Stimulated activated CD8-positive, alpha-beta memory T cell treated with anti-CD3 and anti-CD28 coated beads, Interleukin-12 subunit alpha, Interleukin-12 subunit beta, amount 100 ng/mL, for 24 hours (primary cell): Measurements from ENCODE around the gene NRN1.
"Not testable (repeated sequence)": the region's sequence is repeated elsewhere in the genome, so short reads cannot be mapped to it uniquely, and the experiment has no call there.

Experiments
- DNase-seq: peaks from one replicate; pipeline ENCODE4 v3.0.0-alpha.2; 2020; ENCODE audit errors: extremely low read depth

NRN1 gene, protein sequence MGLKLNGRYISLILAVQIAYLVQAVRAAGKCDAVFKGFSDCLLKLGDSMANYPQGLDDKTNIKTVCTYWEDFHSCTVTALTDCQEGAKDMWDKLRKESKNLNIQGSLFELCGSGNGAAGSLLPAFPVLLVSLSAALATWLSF

DNA sequence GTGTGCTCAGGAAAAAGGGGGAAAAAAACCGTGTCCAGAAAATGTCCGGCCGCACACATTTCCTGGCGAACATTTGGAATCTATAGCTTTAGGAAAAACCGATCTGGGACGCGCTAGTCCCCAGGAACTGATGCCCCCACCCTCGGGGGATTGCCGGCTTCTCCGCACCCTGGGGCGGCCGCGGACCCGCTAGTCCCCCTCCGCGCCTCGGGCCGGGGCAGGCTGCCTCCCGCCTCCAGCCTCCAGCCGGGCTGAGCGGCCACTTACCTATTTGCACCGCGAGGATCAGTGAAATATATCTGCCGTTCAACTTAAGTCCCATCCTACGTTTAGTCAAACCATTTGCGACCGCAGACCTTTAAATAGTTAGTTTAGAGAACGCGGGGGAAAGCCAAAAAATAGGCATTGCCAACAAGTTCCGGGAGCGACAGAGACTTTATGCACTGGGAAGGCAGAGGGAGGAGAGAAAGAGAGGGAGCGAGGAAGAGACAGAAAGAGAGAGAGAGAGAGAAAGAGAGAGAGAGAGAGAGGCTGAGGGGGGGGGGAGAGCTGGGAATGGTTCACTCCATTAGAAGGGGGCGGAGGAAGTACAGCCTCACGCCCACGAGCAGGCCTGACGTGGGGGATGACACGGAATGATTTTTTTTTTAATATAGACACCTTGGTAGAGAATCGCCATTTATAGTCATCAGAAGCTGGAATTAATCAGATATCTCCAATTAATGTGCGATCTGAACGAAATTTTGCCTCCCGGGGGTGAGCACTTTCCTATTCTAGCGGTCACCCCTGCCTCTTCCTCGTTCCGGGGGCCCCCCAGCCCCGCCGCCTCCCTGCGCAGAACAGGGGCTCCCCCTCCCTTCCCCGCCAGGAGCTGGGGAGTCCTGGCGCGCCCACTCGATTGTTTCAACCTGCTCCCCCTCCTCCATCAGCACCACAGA is at the start of gene NRN1:
Gene NRN1, minus strand, starts transcription at position 498 of the 938 bp plus-strand sequence. Its CDS starts 176 bp downstream, at position 322.
- no peak for DNase-seq

DNA sequence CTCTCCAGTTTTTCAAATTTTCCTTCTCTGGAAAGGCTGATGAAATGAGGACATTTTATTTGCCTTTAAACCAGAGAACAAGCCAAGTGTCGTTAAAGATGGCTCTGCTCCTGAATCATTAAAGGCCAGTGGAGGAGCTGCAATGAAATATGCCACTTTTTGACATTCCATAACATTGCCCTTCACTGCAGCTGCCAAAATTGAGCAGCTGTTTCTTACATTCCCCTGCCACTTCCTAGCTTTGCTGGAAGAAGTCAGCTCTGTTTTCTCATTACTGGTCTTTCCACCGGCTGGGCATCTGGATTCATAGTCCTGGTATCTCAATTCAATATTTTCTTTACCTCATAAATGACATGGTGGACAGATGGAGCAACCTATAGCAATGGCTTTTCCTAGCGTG is 45.5 kb upstream of the NRN1 start:
- no peak for DNase-seq

DNA sequence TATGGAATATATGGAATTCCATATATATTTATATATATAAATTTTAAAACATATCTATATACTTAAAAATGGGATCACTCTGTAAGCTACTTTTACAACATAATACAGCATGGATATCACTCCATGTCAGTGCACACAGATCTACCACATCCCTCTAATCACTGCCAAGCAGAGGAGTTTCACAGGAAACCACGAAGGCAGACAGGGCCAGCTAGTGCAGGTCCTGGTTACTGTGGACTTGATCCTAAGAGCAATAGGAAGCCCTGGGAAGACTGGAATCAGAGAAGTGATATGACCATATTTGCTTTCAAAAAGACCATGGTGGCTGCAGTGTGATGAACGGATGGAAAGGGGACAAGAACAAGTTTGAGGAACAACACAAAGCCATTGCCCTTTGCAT is 40.0 kb upstream of the NRN1 start:
- DNase-seq, result no peak

DNA sequence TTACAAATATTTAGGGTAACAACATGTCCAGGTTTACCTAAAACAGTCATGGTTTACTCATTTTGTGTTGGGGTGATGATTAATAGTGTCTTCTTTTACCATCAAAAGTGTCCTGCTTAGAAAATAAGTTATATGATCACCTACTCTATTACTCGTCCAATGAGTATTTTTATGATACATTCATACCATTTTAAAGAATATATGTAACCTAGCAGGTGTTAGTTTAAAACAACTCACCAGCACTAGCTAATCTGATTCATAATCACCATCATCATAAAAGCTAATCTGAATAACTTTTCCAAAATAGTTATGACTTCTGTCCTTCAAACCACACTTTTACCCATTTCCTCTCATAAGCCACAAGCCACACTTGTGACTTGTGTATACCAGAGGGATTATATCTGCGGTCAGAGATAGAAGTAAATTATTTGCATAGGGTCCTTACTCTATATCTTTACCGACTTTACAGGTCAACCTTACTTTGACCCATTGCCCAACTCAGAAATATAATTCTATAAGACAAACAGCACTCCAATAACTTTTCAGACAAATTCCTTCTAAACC is 33.3 kb upstream of the NRN1 start:
- no peak for DNase-seq

DNA sequence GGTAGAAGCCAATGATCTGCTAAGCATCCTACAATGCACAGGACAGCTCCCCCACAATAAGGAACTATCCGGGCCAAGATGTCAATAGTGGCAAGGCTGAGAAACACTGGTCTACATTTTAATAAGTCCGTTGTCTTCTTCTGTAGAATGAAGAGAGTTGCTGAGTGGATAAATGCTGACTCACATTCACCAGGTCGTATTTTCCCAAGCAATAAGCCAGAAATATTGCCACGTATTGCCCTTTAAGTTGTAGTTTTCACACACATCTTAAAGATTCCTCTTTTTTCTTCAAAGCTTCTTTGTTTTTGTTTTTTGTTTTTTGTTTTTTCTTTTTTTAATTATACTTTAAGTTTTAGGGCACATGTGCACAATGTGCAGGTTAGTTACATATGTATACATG is 30.5 kb upstream of the NRN1 start:
- DNase-seq, result no peak

DNA sequence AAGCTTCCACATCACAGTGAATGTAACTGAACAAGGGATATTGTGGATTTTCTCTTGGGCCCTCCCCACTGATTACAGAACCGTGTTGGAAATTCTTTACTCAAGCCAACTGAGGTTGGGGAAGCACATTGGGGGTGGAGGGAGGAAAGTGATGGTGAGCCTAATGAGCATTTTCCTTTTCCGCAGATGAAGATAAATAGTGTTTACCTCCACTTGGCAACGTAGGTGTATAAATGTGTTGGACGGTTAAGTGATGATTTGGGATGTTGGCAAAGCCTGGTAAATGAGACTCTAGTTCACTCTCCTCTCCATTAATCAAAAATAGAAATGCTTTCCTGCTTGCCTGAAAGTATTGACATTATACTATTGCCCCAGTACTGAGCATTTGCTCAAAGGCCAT is 27.1 kb upstream of the NRN1 start:
- DNase-seq, result no peak

DNA sequence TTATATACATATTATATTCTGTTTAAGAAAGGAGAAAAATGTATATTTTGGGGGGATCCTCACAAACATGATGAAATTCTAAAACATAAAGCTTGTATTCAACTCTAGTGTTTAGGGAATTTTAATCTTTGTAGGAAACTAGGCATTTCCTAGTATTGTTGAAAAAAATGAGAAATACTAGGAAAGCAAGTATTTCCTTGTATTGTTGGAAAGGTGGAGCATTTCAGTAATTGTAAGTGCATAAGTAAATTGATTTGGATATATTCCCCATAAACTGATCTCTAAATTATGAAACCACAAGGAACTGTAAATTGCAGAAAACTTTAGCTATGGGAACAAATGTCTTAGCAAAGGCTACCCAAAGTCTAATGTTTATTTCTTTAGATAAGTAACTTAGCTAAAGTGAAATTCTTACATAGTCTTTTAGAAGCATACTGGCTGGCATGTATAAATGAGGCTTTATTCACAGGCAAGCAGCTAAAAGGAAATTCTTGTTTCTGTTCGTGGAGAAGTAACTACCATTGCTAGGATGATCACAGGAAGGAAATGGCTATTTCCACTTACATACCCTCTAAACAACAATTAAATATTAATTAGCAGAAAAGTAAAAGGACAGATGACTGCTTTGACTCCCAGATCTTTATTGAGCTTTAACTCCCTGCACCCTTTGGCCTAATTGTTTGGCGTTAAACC is 19.9 kb upstream of the NRN1 start:
- no peak for DNase-seq

DNA sequence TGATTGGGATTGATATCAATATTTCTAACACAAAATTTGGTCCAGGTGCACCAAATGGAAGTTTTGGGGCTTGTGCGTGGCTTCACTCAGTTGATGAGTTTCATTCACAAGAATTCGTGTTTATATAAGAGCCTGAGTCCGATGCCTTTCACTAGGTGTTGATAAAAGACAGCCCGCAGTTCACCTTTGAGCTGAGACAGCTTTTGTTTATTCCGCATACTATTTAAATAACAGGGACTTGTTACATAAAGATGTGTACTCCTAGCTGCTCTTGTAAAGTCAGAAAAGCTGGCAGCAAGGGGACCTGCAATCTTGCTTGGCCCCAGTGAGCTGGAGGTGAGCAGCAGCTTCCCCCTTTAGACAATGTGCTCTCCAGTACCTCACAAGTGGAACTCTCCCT is 19.0 kb upstream of the NRN1 start:
- DNase-seq, result no peak

DNA sequence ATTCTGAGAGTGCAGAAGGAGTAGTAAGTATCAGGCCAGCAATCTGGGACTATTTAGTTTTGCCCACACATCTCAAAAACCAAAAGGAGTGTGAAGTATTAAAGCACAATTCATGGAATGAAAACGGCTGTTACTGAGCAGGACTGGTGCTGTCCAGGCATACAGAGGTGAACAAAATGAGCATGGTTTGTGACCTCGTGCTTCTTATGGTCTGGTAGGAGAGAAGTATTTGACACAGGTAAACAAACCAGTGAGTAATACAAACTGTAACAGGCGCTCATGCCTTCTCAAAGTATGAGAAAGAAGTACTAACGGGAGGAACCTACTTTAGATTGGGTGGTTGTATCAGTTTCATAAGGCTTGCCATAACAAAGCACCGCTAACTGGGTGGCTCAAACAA is 17.5 kb upstream of the NRN1 start:
- DNase-seq, result no peak

DNA sequence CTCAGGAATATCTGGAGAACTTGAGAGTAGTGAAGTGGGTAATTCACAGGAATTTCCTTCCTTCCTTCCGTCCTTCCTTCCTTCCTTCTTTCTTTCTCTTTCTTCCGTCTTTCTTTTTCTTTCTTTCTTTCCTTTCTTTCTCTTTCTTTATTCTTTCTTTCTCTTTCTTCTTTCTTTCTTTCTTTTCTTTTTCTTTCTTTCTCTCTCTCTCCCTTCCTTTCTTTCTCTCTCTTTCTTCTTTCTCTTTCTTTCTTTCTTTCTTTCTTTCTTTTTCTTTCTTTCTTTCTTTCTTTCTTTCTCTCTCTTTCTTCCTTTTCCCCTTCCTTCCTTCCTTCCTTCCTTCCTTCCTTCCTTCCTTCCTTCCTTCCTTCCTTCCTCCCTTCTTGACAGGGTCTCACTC is 16.1 kb upstream of the NRN1 start:
- not testable (repeated sequence) for DNase-seq

DNA sequence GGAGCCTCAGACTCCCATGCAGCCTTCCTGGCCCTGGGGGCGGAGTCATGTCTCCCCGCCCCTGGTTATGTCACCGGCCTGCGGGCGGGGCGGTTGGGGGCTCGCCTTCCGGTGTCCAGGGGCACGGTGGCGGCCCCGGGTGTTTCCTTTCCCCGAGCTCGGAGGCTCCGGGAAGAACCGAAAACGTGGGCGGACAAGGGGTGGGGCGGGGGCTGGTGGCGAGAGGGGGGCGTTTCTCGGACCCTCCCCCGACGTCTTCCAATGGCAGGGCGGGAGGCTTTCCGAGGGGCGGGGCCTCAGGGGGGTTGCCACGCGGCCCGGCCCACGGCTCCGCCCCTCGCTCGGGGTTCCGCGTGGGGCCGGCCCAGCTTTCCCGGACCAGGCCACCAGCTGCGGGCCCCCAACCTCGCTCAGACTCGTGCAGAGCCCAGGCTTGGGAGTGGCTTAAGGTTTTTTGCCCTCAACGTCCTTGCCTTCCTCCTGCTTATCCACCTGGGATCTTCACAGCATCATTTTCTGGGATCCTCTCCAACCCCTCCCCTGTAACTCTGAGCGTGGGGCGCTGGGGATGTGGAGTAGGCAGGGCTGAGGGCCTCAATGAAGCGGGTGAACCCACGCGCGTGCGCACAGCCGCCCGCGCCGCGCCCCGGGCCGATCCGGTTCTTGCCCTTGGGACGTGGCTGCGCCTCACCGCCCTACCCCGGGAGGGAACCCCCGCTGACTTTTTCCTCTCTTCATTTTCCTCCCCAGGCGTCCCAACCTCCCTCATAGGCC is 2.1 kb upstream of the NRN1 start:
- no peak for DNase-seq

DNA sequence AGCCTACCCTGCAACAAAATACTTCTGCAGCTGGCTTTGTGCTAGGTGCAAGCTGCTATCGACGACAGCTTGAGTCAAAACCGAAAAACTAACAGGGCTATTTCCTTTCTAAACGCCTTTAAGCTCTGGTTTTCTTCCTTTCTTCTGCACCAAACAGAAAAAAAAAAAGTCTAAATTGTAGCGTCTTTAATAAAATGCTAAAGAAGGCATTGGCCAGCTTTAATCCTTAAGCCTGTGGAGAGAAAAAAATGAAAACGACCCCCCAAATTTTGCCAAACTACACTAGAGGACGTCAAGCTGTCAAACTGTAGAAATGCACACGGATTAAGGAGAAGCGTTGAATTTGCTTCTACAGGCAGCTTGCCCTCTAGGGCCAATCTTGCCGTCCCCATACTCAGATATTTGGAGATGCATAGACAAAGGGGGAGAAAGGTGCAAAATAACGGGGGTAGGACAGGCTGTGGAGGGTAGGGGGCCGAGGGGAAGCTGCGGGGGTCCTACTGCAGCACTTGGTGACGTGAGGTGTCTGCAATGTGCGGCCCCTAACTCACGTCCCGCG is 1.4 kb upstream of the NRN1 start:
- DNase-seq, result no peak

DNA sequence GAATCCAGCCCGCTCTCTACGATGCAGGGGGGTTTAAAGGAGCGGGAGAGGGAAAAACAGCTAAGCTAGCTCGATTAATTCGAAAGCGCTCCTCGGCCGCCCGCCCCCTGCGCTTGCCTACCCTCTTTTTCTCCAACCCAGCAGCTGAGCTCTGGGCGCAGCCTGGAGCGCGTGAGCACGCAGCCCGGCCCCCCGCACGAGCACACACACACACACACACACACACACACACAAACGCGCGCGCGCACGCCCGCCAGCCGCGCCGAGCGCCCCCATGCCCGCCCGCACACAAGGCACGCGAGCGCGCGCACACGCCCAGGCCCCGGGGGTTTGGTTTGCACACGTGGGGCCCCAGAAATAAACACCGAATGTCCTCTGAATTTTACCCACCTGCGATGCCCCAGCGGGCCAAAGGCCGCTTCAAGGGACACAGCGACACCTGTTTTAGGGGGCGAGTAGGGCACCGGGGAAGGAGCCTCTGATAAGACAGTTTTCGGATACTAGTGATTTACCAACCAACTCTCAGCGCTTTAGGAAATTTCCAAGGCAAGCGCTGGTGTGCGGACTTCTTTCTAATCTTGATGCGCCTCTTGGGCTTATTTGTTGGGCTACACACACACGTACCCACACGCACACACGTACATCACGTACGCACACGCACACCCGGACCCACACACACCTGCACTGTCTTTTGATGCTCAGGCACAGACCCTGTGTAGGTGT is 802 bp upstream of the NRN1 start:
- no peak for DNase-seq

DNA sequence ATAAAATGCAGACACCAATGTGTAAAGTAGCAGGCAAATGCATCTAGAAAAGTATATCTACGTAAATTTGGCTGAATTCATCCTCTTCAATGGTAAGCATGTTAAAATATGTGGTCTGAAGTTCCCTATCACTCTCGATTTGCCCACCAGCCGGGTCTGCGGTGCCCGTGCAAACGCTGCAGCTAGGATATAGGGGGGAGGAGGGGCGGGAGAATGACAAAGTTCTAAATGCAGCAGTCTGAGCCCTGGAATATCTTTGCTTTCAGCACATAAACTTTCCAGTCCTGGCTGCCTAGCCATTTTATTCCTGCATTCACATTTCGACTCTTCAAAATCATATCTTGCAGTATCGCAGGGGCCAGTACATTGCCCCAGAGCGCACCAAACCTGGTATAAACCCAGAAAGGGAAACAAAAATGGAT is 708 bp downstream of the NRN1 start:
- DNase-seq, result no peak

DNA sequence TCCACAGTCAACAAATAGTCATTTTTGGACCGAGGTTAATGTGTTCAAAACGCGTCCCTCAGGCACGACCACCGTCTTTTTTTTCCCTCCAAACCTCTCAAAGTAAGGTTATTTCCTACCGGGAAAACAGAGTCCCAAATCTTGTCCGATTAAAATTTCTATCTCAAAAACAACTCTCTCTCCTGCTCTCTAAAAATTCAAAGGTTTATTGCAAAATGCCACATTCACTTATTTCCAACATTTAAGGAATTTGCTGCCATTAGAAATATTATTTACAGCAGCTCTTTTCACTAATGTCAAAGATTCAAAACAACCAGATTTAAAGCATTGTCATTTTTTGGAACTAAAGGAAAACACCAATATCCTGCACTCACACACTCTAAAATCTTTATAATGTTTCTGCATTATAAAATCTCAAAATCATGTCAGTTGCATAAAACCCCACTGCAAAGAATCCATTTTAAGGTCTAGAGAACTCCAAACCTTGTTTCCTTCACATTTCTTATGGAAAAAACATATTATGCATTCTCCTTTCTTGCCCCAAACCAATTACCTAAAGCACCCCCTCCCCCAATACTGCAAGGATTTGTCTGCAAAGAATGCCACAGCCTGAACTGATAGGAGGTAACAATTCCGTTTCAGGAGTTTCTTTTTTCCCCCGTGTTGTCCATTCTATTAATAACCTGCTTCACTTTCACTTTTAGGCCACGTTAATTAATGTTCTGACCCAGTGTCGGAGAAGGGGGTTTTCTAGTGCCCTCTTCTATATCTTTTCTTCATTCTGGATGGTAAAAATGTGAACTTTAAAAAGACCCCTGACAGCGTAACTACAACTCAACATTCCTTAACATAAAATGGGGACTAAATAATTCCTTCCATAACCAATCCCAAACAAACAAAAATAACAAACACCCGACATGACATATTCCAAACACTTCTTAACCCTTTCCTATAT is 1.4 kb downstream of the NRN1 start:
- DNase-seq, result no peak

DNA sequence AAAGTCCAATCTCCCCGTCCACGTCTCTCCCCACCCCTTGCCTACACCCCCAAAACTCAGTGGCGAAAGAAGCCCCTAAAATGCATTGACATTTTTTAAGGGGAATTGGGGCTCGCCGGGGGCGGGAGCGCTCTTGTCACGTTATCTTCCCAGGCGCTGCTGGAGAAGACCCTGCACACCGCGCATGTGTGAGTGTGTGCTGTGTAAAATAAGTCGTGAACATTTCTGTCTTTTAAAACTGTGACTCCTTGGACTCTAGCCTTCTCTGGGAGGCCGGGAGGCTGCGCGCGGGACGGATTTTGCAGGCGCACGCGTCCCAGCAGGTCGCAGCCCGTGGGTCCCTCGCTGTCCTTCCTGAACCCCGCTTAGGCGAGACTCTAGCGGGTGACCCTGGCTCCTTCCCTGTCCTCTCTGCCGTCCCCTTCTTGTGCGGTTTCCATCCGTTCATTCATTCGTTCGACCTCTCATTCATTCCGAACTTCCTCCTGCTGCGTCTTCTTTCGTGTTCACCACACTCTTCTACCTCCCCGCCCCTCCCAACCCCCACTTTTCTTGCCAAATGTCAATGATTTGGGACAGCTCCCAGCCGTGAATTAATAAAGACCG is 2.2 kb downstream of the NRN1 start:
- no peak for DNase-seq

DNA sequence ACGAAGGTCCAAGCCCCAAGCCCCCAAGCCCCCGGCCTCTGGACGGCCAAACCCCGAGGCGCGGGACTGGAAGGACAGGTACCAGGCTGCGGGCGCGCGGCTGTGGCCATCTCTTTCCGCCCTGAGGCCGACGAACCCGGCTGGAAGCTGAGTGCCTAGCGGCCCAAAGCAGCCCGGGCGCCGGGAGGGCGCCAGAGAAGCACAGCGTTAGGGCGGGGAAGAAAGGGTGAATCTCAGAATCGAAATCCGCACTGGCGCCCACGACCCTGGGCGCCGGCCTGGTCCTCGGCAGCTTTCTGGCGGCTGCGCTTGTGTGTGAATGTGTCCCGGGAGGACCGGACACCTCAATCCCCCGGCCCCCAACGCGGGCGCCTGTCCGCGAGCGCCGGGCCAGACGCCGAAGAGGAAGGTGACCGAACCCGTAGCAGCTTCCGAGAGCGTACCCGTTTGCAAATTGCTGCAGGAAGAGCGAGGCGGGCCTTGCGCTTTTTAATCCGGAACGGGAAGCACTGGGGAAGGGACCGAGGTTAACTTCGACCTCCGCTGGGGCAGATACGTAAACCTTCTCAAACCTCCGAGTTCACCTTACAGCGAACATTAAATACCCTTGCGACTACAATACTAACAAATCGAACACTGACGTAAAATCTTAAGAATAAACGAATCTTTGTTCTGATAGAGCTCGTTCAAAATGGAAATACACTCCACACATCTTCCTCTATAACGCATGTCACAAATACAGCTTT is 2.9 kb downstream of the NRN1 start:
- no peak for DNase-seq

DNA sequence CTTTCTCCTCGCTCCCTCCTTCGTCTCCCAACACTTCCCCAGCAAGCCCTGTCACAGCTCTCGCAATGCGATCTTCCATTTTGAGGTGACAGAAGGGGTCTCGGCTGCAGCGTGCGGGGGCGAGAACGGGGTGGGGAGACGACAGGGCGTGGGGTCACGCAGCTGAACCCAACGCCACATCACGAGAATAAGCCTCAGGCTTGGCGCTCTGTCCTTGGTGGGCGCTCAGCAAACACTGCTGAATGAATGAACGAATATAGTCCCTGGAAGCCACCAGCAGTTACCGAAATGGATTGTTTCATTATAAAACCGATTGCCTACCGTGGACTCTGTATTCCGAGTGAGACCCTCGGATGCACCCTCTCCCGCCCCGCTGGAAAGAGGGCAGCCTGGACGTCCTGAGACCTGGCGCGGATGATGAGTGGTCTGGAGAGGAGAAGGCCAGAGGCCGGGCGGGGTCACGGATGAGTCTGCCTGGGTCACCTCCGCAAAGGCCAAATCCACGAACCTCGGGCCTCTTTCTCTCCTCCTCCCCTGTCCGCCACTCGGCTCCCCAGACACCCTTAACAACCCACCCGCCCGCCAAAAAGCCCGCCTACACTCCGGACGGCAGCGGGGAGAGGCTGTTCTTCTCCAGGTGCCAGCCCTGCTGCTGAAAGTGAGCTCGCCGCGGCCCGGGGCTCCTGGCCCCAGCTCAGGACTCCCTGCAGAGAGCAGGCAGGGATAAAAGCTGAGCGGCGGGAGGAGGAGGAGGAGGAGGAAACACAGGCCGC is 3.7 kb downstream of the NRN1 start:
- no peak for DNase-seq
